HG02798 (cell line): Measurements from ENCODE around the gene PRICKLE1.

Experiments
- ATAC-seq: cut with Tn5 transposase; IDR thresholded peaks from one replicate; pipeline ENCODE4 v1.9.1; 2021; ENCODE audit warnings: mild to moderate bottlenecking; ENCODE audit not compliant: unreplicated experiment, poor library complexity

Gene PRICKLE1

DNA sequence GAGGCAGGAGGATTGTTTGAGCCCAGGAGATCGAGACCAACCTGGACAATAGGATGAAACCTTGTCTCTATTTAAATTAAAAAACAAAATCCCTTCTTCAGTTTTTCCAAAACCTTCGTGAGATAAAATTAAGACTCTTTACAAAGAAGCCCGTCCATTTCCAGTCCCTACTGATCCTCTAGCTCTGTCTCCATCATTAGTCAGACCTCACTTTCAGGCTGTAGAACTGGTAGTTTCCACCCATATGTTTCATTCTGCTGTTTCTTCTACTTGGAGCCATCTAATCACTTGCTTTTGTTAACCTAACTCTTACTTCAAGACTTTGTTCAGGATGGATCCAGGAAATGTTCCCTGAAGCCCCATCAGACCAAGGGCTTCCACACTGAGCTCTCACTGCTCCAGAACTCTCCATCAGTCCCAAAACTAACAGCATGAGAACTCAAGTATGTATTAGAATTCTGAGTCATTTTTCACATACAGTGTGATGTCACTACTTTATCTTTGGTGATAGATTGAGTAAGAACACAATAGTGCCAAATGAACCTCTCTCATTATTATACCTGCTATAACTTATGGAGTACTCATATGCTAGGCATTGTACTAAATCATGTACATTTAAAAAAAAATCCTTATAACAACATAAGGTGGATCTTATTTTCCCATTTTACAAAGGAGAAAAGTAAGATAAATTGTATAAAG is 90.8 kb downstream of the PRICKLE1 start:
- ATAC-seq = no peak

- no peak for ATAC-seq
Measured at GRCh38 chr12:42496886-42497285, 92.7 kb downstream of the PRICKLE1 start.

DNA sequence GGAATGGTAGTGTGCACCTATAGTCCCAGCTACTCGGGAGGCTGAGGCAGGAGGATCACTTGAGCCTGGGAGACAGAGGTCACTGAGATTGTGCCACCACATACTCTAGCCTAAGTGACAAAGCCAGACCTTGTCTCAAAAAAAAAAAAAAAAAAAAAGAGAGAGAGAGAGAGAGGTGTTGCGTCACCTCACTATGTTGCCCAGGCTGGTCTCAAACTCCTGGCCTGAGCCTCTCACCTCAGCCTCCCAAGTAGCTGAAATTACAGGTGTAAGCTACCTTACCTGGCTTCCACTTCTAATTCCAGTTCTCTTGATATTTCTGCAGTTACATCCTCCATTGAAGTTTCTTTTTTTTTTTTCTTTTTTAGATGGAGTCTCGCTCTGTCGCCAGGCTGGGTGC is 94.3 kb downstream of the PRICKLE1 start:
- ATAC-seq = no peak

DNA sequence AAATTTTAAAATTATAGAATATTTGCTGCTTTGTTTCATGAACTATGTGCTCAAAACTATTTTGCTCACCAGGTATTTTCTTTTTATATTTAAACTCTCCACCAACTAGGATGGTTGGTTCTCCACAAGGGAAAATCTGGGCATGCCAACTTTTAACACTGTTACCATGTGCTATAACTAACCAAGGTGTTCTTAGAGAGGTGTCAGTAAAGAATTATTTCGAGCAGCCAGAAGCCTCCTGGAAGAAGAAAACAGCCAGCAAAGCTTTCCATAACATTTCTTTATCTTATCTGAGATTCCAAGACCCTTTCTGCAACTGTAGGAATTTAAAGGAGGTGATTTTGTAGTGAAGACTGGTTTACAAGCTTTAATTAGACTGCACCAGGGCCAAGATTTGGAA is 97.3 kb downstream of the PRICKLE1 start:
- no peak for ATAC-seq

- no peak for ATAC-seq
Measured at GRCh38 chr12:42490261-42490842, 99.2 kb downstream of the PRICKLE1 start.

- no peak for ATAC-seq
Measured at GRCh38 chr12:42486407-42486806, 103.1 kb downstream of the PRICKLE1 start.

DNA sequence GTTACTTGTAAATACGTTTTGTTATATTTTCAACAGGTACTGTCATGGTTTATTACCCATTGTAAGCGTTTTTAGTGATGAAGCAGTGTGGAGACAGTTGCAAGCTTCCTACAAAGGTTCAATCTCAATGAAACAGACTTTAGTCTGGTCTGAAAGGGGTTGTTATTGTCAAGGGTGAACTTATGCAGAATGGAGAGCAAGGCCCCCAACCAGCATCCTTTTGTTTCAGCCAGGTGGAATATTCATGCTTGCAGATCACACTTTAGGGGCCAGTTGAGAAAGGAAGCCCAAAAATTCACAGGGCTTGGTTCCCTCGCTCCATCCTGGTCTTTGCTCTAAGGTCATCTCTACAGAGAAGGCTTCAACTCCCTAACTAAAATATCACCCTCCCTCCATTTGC is 103.7 kb downstream of the PRICKLE1 start:
- no peak for ATAC-seq

DNA sequence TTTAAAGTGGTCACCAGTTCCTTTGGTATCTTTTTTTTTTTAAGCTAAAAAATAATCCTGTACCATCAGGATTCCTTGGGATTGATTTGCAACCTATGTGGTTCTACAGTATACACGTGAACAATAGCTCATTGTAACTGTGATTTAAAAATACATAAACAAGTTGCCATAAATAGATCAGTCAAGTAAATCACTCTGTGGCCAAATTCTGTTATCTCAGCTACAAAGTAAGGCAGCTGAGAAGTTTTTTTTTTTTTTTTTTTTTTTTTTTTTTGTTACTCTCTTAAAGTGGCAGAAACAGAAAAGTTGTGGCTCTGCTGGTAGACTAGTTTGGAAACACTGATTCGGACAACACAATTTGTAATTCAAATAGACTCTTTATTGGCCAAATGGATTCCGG is 104.5 kb downstream of the PRICKLE1 start:
- ATAC-seq = no peak

- peak; percentile 25 for ATAC-seq
Measured at GRCh38 chr12:42483521-42483790, 106.1 kb downstream of the PRICKLE1 start.

- peak; percentile 79 for ATAC-seq
Measured at GRCh38 chr12:42482748-42483520, 106.6 kb downstream of the PRICKLE1 start.

DNA sequence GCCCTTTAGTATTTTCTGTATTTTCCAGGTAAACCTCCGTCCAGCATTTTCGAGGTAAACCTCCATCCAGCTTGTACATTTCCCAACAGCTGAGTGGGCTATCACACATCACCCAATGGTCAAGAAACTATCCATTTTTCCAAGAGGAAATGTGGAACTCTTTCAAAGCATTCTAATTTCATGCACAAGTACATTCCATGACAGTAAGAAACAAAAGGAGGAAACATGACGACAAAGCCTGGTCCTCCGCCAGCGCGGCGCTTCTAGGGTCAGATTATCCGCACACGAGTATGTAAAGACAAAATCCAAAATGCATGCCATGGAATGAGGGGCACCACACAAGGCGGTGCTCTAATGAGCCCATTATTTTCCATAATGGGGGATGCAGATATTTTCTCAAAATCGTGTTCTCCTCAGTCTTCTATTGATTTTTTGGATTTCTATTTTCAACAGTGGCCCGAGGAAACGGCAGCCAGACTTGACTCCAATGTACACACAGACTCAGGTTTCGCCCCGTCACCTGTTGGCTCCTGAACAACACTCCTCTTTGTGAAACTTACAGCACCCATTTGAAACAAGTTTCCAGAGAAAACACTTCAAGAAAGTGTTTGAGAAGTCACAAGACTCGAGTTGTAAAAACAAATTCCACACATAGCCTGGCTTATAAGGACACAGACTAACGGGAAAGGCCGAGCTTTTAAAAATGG is 107.4 kb downstream of the PRICKLE1 start:
- no peak for ATAC-seq

- ATAC-seq = no peak
Measured at GRCh38 chr12:42481368-42481767, 108.2 kb downstream of the PRICKLE1 start.

DNA sequence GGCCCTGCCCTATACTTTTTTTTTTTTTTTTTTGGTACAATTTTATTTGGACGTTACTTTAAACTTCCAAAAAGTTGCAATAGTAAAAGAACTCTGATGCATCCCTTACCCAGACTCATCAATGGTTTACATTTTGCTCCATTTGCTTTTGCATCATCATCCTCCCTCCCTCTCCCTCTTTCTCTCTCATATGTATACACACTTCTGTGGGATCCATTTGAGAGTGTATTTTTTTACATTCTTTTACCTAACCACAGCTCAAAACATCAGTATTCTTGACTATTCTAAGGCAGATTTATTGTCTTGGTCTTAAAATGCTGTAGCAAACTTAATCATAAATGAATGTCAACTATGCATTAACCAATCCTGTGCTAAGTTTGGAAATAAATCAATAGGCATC is 111.6 kb downstream of the PRICKLE1 start:
- ATAC-seq = no peak

- ATAC-seq = peak; percentile 68
Measured at GRCh38 chr12:42475106-42475505, 114.4 kb downstream of the PRICKLE1 start.

DNA sequence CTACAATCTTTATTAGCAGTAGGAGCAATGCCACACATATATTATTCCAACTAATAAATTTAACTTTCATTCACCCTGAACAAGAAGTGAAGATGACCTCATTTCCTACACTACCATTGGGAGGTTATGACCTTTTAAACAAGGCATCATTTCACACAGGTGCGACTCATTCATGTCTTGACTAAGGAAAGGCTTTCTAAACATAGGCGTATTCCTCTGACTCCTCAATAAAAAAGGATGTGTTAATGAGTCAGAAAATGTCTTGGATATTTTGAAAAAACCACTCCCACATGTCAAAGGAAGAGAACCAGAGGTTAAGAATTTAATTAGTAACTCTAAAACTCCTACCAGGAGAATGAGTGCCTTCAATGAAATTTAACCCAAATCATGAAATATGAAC is 115.2 kb downstream of the PRICKLE1 start:
- ATAC-seq = no peak

GRCh38 chr12:42473561-42473960 is 116.0 kb downstream of the PRICKLE1 start:
- ATAC-seq = no peak

DNA sequence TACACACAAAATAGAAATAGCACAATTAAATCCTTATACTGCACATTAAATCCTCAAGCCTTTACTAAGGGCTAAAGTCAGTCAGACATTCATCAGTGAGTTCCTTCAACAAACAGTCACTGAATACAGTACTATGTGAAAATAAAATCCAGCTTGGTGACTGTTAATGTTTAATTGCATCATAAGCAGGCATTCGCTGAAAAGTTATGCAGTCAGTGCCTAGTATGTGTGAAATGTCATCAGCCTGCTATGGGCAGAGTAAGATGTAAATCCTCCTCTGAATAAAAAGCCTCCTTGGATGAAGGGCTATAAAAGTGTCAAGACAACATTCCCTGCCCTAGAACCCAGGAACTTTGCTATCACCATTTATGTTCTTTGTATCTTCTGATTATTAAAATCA is 116.4 kb downstream of the PRICKLE1 start:
- ATAC-seq = no peak

DNA sequence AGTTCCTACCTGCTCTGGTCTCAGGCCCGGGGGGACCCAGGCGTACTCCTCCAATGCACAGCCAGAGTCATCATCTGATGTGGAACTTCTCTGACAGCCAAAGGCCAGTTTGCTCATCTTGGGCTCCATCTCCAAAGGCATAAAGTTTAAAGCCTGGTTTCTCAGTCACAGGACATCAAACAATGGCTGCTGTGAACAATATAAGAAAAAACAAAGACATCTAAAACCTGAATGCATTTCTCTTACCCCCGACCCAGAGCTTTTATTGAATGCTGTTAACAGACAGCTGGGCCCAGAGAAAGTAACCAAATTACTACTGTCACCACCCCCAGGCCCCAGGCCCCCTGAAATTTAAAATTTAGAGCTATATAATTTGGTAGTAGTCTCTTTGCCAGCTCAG is 117.2 kb downstream of the PRICKLE1 start:
- ATAC-seq = no peak

DNA sequence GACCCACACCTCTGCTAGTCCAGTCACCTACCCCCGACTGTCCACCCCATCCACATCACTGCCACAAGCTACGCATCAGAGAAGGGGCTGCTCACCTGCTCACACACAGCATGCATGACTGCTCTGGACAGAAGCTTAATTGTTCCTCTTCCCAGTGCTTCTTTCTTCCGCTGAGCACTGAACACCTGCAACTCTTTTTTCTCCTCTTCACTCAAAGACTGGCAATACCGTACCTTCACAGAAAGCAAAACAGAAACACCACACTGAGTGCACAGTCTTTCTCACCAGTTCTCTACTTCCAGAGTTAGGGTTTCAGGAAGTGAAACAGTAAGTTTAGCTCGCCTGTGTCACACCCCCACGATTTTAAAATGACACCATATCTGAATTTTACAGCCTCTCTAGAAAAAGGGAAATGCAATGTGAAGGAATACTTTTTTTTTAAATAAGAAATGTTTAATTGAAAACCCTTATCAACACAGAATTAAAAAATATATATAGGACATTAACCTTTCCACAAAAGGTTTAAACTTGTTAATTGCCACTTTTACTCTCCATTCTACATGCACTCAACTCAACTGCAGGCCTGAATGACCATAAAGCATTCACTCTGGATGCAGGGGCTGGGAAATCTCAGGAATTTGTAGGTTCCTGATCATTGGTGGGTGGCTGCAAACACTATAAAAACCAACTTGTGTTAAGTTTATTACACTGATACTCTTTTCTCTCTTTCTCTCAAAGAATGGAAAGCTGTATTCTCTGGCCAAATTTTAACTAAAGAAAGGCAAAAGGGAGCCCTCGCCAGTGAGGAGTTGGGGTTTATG is 120.0 kb downstream of the PRICKLE1 start:
- peak; percentile 98 for ATAC-seq

DNA sequence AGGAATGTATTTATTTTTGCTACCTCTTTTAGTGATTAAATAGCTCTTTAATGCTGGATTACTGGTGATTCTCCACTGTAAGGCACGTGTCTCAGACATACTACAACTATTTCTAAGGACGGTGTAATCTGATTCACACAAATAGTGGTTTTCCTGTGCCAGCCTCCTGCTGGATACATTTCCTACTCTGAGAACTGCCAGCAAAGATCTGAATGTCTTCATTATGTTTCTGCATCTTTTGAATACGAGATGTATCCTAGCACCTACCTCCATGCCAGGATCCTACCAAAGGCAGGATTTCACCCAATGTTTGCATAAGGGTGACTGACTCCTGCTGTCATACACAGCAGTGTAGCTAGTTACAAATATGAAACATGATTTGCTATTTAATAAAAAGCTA is 120.6 kb downstream of the PRICKLE1 start:
- peak; percentile 0 for ATAC-seq
